Uterus (tissue), 4 donors: ENCODE results near the gene MTG1. TPM values are rescaled to one million over a fixed set of nuclear protein-coding genes. Genes with fewer than 3 reads are reported as not detected.

Experiments
- DNase-seq, 2 donors: peaks; one replicate each; pipeline ENCODE4 v3.0.0-alpha.2; 2019 to 2020
- H3K27ac ChIP-seq, 2 donors: fragments of 200-600 bp; sonication (generic); 1 replicate in 1 of 2; 2 replicates in 1 of 2; pipeline ENCODE4 v1.5.1; 2016 to 2018
- H3K27me3 ChIP-seq, 2 donors: fragments of 200-600 bp; sonication (generic); one replicate each; pipeline ENCODE4 v1.5.1; 2018 to 2019; ENCODE audit warnings: control low read depth in 1 of 2
- H3K36me3 ChIP-seq, 2 donors: fragments of 200-600 bp; sonication (generic); one replicate each; pipeline ENCODE4 v1.5.1; 2019; ENCODE audit warnings: control low read depth in 1 of 2
- H3K4me1 ChIP-seq, 2 donors: fragments of 200-600 bp; sonication (generic); one replicate each; pipeline ENCODE4 v1.5.1; 2018 to 2019; ENCODE audit warnings: control low read depth in 1 of 2
- H3K4me3 ChIP-seq, 2 donors: fragments of 200-600 bp; sonication (generic); 1 replicate in 1 of 2; 2 replicates in 1 of 2; pipeline ENCODE4 v1.5.1; 2018 to 2019; ENCODE audit warnings: mild to moderate bottlenecking in 1 of 2
- H3K9me3 ChIP-seq, 2 donors: fragments of 200-600 bp; sonication (generic); one replicate each; pipeline ENCODE4 v1.5.1; 2019; ENCODE audit warnings: control low read depth in 1 of 2
- POLR2A ChIP-seq, 2 donors: fragments of 450-650 bp; IDR thresholded peaks; one replicate each; pipeline ENCODE4 v1.6.1; 2016; ENCODE audit warnings: antibody characterized with exemption in 2 of 2, mild to moderate bottlenecking in 1 of 2, moderate library complexity in 1 of 2
- intact Hi-C: fragments of 100-400 bp; cut with DNase I; formaldehyde crosslinking; loops from one replicate; pipeline ENCODE4 v1.15.1; 2023; ENCODE audit warnings: low total_unique reads
- total RNA-seq, 4 donors: library from RNA; depleted of rRNA in 3 of 4; stranded (reverse); fragments of >200 nt in 3 of 4; gene quantifications; one replicate each; pipeline versions ENCODE4 v1.1.0 to v1.2.4, GENCODE V29; 2014 to 2023
- TF ChIP-seq, protein P1 (sequence below), 4 experiments: fragments of 200-600 bp in 2 of 4; fragments of 450-650 bp in 2 of 4; sonication (generic) in 2 of 4; IDR thresholded peaks; one replicate each; pipeline ENCODE4 v1.5.1; 2016 to 2019; ENCODE audit warnings: antibody characterized with exemption in 4 of 4, mild to moderate bottlenecking in 2 of 4, moderate library complexity in 1 of 4
- donor health status: DM: yes; HTN: yes; CAD: no.

The MTG1 gene, protein sequence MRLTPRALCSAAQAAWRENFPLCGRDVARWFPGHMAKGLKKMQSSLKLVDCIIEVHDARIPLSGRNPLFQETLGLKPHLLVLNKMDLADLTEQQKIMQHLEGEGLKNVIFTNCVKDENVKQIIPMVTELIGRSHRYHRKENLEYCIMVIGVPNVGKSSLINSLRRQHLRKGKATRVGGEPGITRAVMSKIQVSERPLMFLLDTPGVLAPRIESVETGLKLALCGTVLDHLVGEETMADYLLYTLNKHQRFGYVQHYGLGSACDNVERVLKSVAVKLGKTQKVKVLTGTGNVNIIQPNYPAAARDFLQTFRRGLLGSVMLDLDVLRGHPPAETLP
- total RNA-seq, result 10 to 100 TPM; 14.6 to 50.1 (median 32.6) TPM

DNA sequence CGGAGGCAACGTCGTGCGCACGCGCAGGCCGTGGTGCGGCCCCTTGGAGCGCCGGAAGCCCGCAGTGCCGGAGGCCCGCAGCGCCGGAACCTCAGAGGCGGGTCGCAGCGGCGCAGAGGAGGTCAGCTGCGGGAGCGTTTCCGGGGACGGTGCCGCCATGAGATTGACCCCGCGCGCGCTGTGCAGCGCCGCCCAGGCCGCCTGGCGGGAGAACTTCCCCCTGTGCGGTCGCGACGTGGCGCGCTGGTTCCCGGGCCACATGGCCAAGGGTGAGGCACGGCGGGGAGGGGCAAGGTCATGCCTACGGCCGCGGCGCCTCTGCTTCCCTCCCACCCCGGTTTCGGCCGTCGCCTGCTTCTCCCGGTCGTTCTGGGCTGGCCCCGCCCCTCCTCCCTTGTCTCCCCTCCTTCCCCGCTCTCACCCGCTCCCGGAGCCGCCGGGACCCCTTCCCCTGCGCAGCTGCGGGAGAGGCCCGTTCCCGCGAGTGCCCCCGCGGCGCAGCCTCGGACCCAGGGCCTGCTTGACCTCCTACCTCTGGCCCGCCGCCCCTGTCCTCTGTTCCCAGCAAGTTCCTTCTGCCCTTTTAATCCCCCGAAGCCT lies at the start of gene MTG1:
MTG1 (plus strand) TSS at position 94 of the 600 bp plus-strand sequence; CDS start at position 158, 64 bp downstream.
- Histone ChIP-seq H3K36me3 (no peaks in the 10 kb centered on the region), H3K4me1 (peaks cover 0 to 8% of the 10 kb centered on the region in 2 donors), H3K9me3 (no peaks in the 10 kb centered on the region), H3K4me3 (peak within 1 kb of the TSS; percentile 61 to 82), H3K27ac (peak within 1 kb of the TSS; percentile 63 to 64), H3K27me3 (no peaks in the 10 kb centered on the region)
- intact Hi-C loops, result no loop called here
- TF ChIP-seq POLR2A (IDR thresholded peaks at IDR 0.05), result peak; percentile 38 to 81
- TF ChIP-seq, protein P1, sequence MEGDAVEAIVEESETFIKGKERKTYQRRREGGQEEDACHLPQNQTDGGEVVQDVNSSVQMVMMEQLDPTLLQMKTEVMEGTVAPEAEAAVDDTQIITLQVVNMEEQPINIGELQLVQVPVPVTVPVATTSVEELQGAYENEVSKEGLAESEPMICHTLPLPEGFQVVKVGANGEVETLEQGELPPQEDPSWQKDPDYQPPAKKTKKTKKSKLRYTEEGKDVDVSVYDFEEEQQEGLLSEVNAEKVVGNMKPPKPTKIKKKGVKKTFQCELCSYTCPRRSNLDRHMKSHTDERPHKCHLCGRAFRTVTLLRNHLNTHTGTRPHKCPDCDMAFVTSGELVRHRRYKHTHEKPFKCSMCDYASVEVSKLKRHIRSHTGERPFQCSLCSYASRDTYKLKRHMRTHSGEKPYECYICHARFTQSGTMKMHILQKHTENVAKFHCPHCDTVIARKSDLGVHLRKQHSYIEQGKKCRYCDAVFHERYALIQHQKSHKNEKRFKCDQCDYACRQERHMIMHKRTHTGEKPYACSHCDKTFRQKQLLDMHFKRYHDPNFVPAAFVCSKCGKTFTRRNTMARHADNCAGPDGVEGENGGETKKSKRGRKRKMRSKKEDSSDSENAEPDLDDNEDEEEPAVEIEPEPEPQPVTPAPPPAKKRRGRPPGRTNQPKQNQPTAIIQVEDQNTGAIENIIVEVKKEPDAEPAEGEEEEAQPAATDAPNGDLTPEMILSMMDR (IDR thresholded peaks at IDR 0.05), result peak; percentile 19 to 55 (median 42)
- peak; percentile 89 to 96 for DNase-seq

DNA sequence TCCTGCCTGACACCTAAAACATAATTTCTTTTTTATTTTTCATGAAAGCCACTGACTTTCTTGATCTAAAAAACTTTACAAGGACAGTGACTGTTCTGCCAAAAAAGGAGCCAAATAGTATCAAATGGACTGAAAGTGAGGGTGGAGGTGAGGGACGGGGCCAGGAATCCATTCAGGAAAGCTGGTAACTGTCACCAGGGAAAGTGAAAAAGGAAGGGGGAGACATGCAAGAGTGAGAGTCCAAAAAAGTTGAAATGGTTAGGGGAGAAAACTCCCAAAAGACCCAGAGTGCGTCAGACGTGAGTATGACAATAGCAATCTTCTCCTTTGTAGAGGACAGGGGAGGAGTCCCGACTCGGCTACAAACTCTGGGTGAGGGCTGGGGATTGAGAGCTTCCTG lies 49.7 kb upstream of the MTG1 start:
- H3K36me3 ChIP-seq, result no peaks in the 10 kb centered on the region
- H3K4me1 ChIP-seq, result no peaks in the 10 kb centered on the region
- no peaks in the 10 kb centered on the region for H3K9me3 ChIP-seq
- H3K27me3 ChIP-seq, result no peaks in the 10 kb centered on the region
- DNase-seq, result no peak
- H3K4me3 ChIP-seq, result no peak overlapping the region
- intact Hi-C loops, result no loop called here
- no peak overlapping the region for H3K27ac ChIP-seq
- TF ChIP-seq POLR2A (IDR thresholded peaks at IDR 0.05), result no peak
- TF ChIP-seq, protein P1 (IDR thresholded peaks at IDR 0.05), result no peak

GRCh38 chr10:133346413-133346812 lies 47.5 kb upstream of the MTG1 start:
- TF ChIP-seq, protein P1 (IDR thresholded peaks at IDR 0.05), result no peak
- no peak for TF ChIP-seq POLR2A (IDR thresholded peaks at IDR 0.05)
- Histone ChIP-seq H3K9me3 (no peaks in the 10 kb centered on the region), H3K4me3 (no peak overlapping the region), H3K36me3 (no peaks in the 10 kb centered on the region), H3K4me1 (no peaks in the 10 kb centered on the region), H3K27ac (no peak overlapping the region), H3K27me3 (no peaks in the 10 kb centered on the region)
- no peak for DNase-seq
- intact Hi-C loops, result no loop called here

GRCh38 chr10:133347710-133348517 lies 46.0 kb upstream of the MTG1 start:
- intact Hi-C loops, result no loop called here
- no peaks in the 10 kb centered on the region for H3K4me1 ChIP-seq
- H3K4me3 ChIP-seq, result no peak overlapping the region
- TF ChIP-seq POLR2A (IDR thresholded peaks at IDR 0.05), result no peak
- TF ChIP-seq, protein P1 (IDR thresholded peaks at IDR 0.05), result no peak
- H3K9me3 ChIP-seq, result no peaks in the 10 kb centered on the region
- H3K27ac ChIP-seq, result no peak overlapping the region
- no peaks in the 10 kb centered on the region for H3K27me3 ChIP-seq
- no peak for DNase-seq
- H3K36me3 ChIP-seq, result no peaks in the 10 kb centered on the region
